SK-N-SH (cell line): ENCODE measurements around the gene BLCAP. TPM values are rescaled to one million over a fixed set of nuclear protein-coding genes. Genes with fewer than 3 reads are reported as not detected.

Source experiments
- CTCF ChIA-PET: fragments of 300-600, 350-600 bp; formaldehyde crosslinking; extraction: SDS; loops from one replicate; lab custom pipeline; 2021; lab: Yijun Ruan, JAX
- POLR2A ChIA-PET: fragments of 350-600 bp; sonication (Branson Sonifier 250); formaldehyde crosslinking; extraction: SDS; loops from one replicate; lab custom pipeline; 2020; ENCODE audit warnings: antibody characterized with exemption, inconsistent platforms; lab: Yijun Ruan, JAX
- DNase-seq: peaks from one replicate; pipeline ENCODE4 v3.0.0; 2012
- H2AFZ ChIP-seq: fragments of 200-600 bp; sonication (generic); 2 replicates; pipeline ENCODE4 v1.8.1; 2016; ENCODE audit warnings: antibody characterized with exemption, mild to moderate bottlenecking, low read depth
- H3F3A ChIP-seq: fragments of 200-600 bp; sonication (generic); replicated peaks from 2 replicates; pipeline ENCODE3; 2016; ENCODE audit warnings: antibody characterized with exemption, mild to moderate bottlenecking; ENCODE audit not compliant: insufficient read depth
- H3K27ac ChIP-seq, 2 experiments: fragments of 200-500 bp in 1 of 2; fragments of 200-600 bp in 1 of 2; sonication (Bioruptor generic) in 1 of 2; sonication (generic), shearing (Covaris generic) in 1 of 2; 2 replicates each; pipeline versions ENCODE4 v1.5.1 to v1.6.1; 2014 to 2016; ENCODE audit warnings: low read depth in 2 of 2, inconsistent platforms in 1 of 2, low read length in 1 of 2, mild to moderate bottlenecking in 1 of 2, mixed read lengths in 1 of 2
- H3K27me3 ChIP-seq: fragments of 200-600 bp; sonication (generic), shearing (Covaris generic); 2 replicates; pipeline ENCODE4 v1.6.1; 2016; ENCODE audit warnings: mixed run types; ENCODE audit not compliant: insufficient read depth
- H3K36me3 ChIP-seq, 2 experiments: fragments of 200-500 bp in 1 of 2; fragments of 200-600 bp in 1 of 2; sonication (Bioruptor generic) in 1 of 2; sonication (generic) in 1 of 2; replicated peaks in 1 of 2; 2 replicates each; pipeline versions ENCODE3 to v1.5.1; 2014 to 2016; ENCODE audit warnings: low read length in 1 of 2, mild to moderate bottlenecking in 1 of 2; ENCODE audit not compliant: insufficient read depth in 2 of 2, control insufficient read depth in 1 of 2
- H3K4me1 ChIP-seq, 2 experiments: fragments of 200-500 bp in 1 of 2; fragments of 200-600 bp in 1 of 2; sonication (Bioruptor generic) in 1 of 2; sonication (generic), shearing (Covaris generic) in 1 of 2; 2 replicates each; pipeline versions ENCODE4 v1.5.1 to v1.6.1; 2014 to 2016; ENCODE audit warnings: low read depth in 1 of 2, low read length in 1 of 2, mixed run types in 1 of 2; ENCODE audit not compliant: insufficient read depth in 2 of 2, control insufficient read depth in 1 of 2
- H3K4me2 ChIP-seq: fragments of 200-600 bp; sonication (generic), shearing (Covaris generic); 2 replicates; pipeline ENCODE4 v1.6.1; 2017; ENCODE audit warnings: mixed run types
- H3K4me3 ChIP-seq, 2 experiments: fragments of 200-500 bp in 1 of 2; fragments of 200-600 bp in 1 of 2; sonication (Bioruptor generic) in 1 of 2; sonication (generic), shearing (Covaris generic) in 1 of 2; 2 replicates each; pipeline versions ENCODE4 v1.5.1 to v1.8.1; 2014 to 2016; ENCODE audit warnings: low read depth in 2 of 2, inconsistent platforms in 1 of 2, low read length in 1 of 2, mild to moderate bottlenecking in 1 of 2, mixed read lengths in 1 of 2, moderate library complexity in 1 of 2
- H3K79me2 ChIP-seq: fragments of 200-600 bp; sonication (generic); 2 replicates; pipeline ENCODE4 v1.8.1; 2017; ENCODE audit warnings: mild to moderate bottlenecking; ENCODE audit not compliant: insufficient read depth
- H3K9ac ChIP-seq: fragments of 200-600 bp; sonication (generic); 2 replicates; pipeline ENCODE4 v1.6.1; 2017; ENCODE audit warnings: mixed run types
- H3K9me2 ChIP-seq: fragments of 200-600 bp; sonication (generic); 2 replicates; pipeline ENCODE4 v1.6.1; 2017; ENCODE audit warnings: mixed run types
- H3K9me3 ChIP-seq: fragments of 200-600 bp; sonication (generic); 2 replicates; pipeline ENCODE4 v1.6.1; 2017; ENCODE audit warnings: mixed run types, mild to moderate bottlenecking, moderate library complexity
- H4K20me1 ChIP-seq: fragments of 200-600 bp; sonication (generic); 2 replicates; pipeline ENCODE4 v1.6.1; 2017; ENCODE audit warnings: mild to moderate bottlenecking, mixed run types; ENCODE audit not compliant: insufficient read depth
- ELF1 ChIP-seq: IDR thresholded peaks from 2 replicates; pipeline ENCODE4 v1.4.0; 2012
- EP300 ChIP-seq, 2 experiments: IDR thresholded peaks; 2 replicates each; pipeline versions ENCODE4 v1.4.0 to v1.6.1; 2012; ENCODE audit warnings: borderline replicate concordance in 1 of 2, low read depth in 1 of 2, low read length in 1 of 2
- EZH2phosphoT487 ChIP-seq: fragments of 200-600 bp; sonication (generic); IDR thresholded peaks from 2 replicates; pipeline ENCODE4 v1.6.1; 2017; ENCODE audit warnings: low read depth, mixed run types, mild to moderate bottlenecking, antibody characterized with exemption, moderate library complexity, borderline replicate concordance
- FOSL2 ChIP-seq: IDR thresholded peaks from 2 replicates; pipeline ENCODE4 v1.4.0; 2012; ENCODE audit warnings: low read depth, mild to moderate bottlenecking, moderate library complexity, borderline replicate concordance
- GABPA ChIP-seq: IDR thresholded peaks from 2 replicates; pipeline ENCODE4 v1.4.0; 2012; ENCODE audit warnings: low read depth, mild to moderate bottlenecking
- GATA2 ChIP-seq: sonication (generic); formaldehyde crosslinking; IDR thresholded peaks from 2 replicates; pipeline ENCODE4 v1.5.0; 2020; ENCODE audit warnings: mild to moderate bottlenecking, missing genetic modification reagents
- JUND ChIP-seq: IDR thresholded peaks from 2 replicates; pipeline ENCODE4 v1.4.0; 2012
- MXI1 ChIP-seq: IDR thresholded peaks from 2 replicates; pipeline ENCODE4 v1.6.1; 2012; ENCODE audit warnings: mild to moderate bottlenecking, low read depth, low read length, improper control_type of control experiment
- RFX5 ChIP-seq: IDR thresholded peaks from 2 replicates; pipeline ENCODE4 v1.6.1; 2012; ENCODE audit warnings: mild to moderate bottlenecking, improper control_type of control experiment, low read length
- SIN3A ChIP-seq: IDR thresholded peaks from 2 replicates; pipeline ENCODE4 v1.6.1; 2012; ENCODE audit warnings: low read depth, mild to moderate bottlenecking, low read length, moderate library complexity, borderline replicate concordance
- SMC3 ChIP-seq: IDR thresholded peaks from 2 replicates; pipeline ENCODE4 v1.6.1; 2012; ENCODE audit warnings: low read depth, low read length, improper control_type of control experiment
- TAF1 ChIP-seq: IDR thresholded peaks from 2 replicates; pipeline ENCODE4 v1.6.1; 2012; ENCODE audit warnings: low read depth, mild to moderate bottlenecking, low read length, moderate library complexity, borderline replicate concordance
- TCF12 ChIP-seq: IDR thresholded peaks from 2 replicates; pipeline ENCODE4 v1.4.0; 2012
- WGBS: methylation state at CpG from one replicate; pipeline ENCODE4 v1.1.6; 2017; ENCODE audit warnings: low lambda C conversion rate; 5-methylcytosine and 5-hydroxymethylcytosine counted together
- polyA plus RNA-seq, 3 experiments: library from polyadenylated mRNA; depleted of rRNA; stranded (reverse); fragments of >200 nt; gene quantifications; 2 replicates each; pipeline ENCODE4 v1.2.3, GENCODE V29; 2012
- TF ChIP-seq, protein P1 (sequence below): IDR thresholded peaks from 2 replicates; pipeline ENCODE4; 2012
- TF ChIP-seq, protein P2 (sequence below): IDR thresholded peaks from 2 replicates; pipeline ENCODE4 v1.4.0; 2012; ENCODE audit warnings: low read depth, borderline replicate concordance

BLCAP gene
- polyA plus RNA-seq, 1 of the 3 experiments (the other 2 are of a cell fraction): 55.8 TPM

DNA sequence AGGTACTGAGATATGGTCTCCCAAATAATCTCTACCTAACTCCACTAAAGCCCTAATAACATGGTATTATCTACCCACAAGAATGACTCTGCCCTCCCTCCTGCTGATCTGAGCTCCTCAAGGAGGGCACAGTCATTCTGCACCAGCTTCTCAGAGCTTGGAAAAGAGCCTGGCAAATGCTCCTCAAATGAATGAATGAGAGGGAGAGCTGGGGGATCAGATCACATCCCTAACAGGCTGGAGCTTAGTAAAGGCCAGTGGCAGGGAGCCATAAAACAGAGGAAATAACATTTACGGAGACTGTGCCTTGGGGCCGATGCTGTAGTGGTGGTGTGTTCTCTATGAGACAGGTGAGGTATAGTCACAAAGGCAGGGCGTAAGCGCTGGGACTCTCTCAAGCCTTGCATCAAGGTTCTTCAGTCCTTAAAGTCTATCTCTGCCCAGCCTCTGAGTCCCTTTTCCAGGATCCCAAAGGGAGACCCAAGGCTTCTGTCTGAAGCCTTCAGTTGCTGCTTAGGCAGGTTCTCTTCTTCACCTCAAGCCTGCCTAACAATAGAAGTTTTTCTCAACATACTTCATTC is 13.8 kb downstream of the BLCAP start:
- ChIA-PET POLR2A (no interaction called here), CTCF (interaction anchor here (1.9 kb wide), 1 partner anchor 50 kb away, joined by 6 read pairs; no protein-coding TSS in a partner anchor)
- Histone ChIP-seq H3K9me2 (no peaks in the 10 kb centered on the region), H3K4me1 (peaks cover 0 to 9% of the 10 kb centered on the region in 2 experiments; a peak in 2 of 4 replicates), H4K20me1 (peaks cover 33% of the 10 kb centered on the region), H3K36me3 (peaks cover 28 to 47% of the 10 kb centered on the region in 2 experiments), H3K9me3 (no peaks in the 10 kb centered on the region), H3K4me2 (no peak overlapping the region), H3K79me2 (peaks cover 18% of the 10 kb centered on the region; the same call in 1 of the 2 replicates), H3K27ac (no peak overlapping the region), H3F3A (no peaks in the 10 kb centered on the region), H3K9ac (no peak overlapping the region), H3K4me3 (no peak overlapping the region), H2AFZ (no peak overlapping the region), H3K27me3 (no peaks in the 10 kb centered on the region)
- 100% methylated on average over 4 of the region's 4 CpGs for WGBS
- no peak for DNase-seq
- TF ChIP-seq SIN3A (no peak), FOSL2 (no peak)

DNA sequence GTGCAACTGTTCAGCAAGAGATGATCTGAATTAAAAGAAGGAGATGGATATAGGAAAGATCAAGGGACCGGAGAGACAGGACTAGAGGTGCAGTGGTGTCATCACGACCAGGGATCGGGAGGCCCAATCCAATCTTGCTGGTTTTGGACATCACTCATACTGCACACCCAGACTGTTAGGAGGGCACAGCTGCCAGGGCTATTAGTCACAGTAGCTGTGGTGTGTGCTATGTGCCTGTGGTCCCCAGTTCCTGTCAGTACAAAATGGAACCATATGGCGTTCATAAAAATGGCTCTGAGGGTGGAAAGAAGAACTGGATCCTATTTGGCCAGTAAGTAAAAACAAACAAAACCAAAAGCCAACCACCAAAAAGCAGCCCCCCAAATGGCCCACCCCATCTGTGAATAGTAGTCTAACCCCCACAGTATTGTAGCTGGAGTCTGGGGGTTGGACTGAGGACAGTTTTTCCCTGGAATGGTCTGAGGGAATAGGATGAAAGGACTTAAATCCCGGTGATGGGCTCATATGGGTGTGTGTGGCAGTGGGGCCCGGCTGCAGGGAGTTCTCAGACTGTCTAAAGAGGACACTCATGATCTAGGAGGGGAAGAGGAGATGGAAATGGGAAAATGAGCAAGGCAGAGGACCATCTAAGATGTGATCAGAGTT is 15.9 kb downstream of the BLCAP start:
- POLR2A ChIA-PET: no interaction called here
- no peak overlapping the region for H3K9ac ChIP-seq
- WGBS: 89% methylated on average over 6 of the region's 6 CpGs
- H3K9me3 ChIP-seq: no peaks in the 10 kb centered on the region
- peak overlapping the region; percentile 37; the same call in 1 of the 2 replicates for H3K4me2 ChIP-seq
- H3K9me2 ChIP-seq: no peaks in the 10 kb centered on the region
- TF ChIP-seq JUND: peak; percentile 16; the same call in 1 of the 2 replicates
- TF ChIP-seq, protein P1, sequence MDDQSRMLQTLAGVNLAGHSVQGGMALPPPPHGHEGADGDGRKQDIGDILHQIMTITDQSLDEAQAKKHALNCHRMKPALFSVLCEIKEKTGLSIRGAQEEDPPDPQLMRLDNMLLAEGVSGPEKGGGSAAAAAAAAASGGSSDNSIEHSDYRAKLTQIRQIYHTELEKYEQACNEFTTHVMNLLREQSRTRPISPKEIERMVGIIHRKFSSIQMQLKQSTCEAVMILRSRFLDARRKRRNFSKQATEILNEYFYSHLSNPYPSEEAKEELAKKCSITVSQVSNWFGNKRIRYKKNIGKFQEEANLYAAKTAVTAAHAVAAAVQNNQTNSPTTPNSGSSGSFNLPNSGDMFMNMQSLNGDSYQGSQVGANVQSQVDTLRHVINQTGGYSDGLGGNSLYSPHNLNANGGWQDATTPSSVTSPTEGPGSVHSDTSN: peak; percentile 37
- TF ChIP-seq ELF1: no peak
- no peak for TF ChIP-seq TAF1
- no peak for TF ChIP-seq GATA2 (CRISPR knock-in tag)
- peak; percentile 46; the same call in 1 of the 2 replicates for TF ChIP-seq FOSL2
- peak; percentile 81 for TF ChIP-seq TCF12
- peaks cover 28 to 34% of the 10 kb centered on the region in 2 experiments for H3K36me3 ChIP-seq
- H3F3A ChIP-seq: no peaks in the 10 kb centered on the region
- peaks cover 10% of the 10 kb centered on the region; the same call in 1 of the 2 replicates for H3K79me2 ChIP-seq
- no peak overlapping the region for H3K27ac ChIP-seq
- peaks cover 19% of the 10 kb centered on the region for H4K20me1 ChIP-seq
- no peak overlapping the region for H2AFZ ChIP-seq
- H3K4me1 ChIP-seq: no peaks in the 10 kb centered on the region; a peak in 2 of 4 replicates
- CTCF ChIA-PET: interaction anchor here (0.8 to 1.4 kb wide), 3 partner anchors 127 to 316 kb away, joined by 3 read pairs; no protein-coding TSS in a partner anchor
- H3K4me3 ChIP-seq: no peak overlapping the region
- DNase-seq: no peak
- H3K27me3 ChIP-seq: no peaks in the 10 kb centered on the region

DNA sequence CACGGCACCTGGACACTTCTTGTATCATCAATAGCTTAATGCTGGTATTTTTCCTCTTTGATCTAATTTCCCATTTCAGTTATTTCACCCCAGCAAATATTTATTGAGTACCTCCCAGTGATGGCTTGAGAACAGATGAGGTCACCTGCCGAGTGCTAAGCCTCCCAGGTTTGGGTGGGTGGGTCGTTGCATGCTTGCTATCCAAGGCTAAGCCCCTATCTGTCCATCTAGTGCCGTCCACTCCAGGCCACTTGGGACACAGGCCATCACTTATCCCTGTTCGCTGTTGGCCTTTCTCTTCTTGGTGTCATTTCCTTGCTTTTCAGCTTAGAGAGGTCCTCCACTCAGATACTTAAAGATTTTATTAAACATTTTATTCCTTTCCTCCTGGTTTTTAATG is 17.4 kb downstream of the BLCAP start:
- Histone ChIP-seq H3K36me3 (peaks cover 21 to 25% of the 10 kb centered on the region in 2 experiments), H3K4me1 (no peaks in the 10 kb centered on the region; a peak in 2 of 4 replicates), H3K9me3 (no peaks in the 10 kb centered on the region), H3K27ac (no peak overlapping the region), H3K9me2 (no peaks in the 10 kb centered on the region), H3K4me3 (no peak overlapping the region), H3K79me2 (0 out of 2 replicates have a peak, but pooled peaks cover 3% of the 10 kb centered on the region), H3F3A (no peaks in the 10 kb centered on the region), H3K4me2 (no peak overlapping the region), H4K20me1 (peaks cover 10% of the 10 kb centered on the region; the same call in 1 of the 2 replicates), H2AFZ (no peak overlapping the region), H3K9ac (no peak overlapping the region), H3K27me3 (no peaks in the 10 kb centered on the region)
- POLR2A ChIA-PET: no interaction called here
- 89% methylated on average over 5 of the region's 5 CpGs for WGBS
- CTCF ChIA-PET: no interaction called here
- no peak for DNase-seq
- TF ChIP-seq RFX5 (no peak), SMC3 (no peak), EP300 (IDR thresholded peaks at IDR 0.05; ENCODE audit: borderline replicate concordance in 1 of 2, low read depth in 1 of 2, low read length in 1 of 2) (no peak), ELF1 (no peak), FOSL2 (no peak), MXI1 (no peak), GABPA (no peak), EZH2phosphoT487 (no peak), SIN3A (no peak)
- TF ChIP-seq, protein P2, sequence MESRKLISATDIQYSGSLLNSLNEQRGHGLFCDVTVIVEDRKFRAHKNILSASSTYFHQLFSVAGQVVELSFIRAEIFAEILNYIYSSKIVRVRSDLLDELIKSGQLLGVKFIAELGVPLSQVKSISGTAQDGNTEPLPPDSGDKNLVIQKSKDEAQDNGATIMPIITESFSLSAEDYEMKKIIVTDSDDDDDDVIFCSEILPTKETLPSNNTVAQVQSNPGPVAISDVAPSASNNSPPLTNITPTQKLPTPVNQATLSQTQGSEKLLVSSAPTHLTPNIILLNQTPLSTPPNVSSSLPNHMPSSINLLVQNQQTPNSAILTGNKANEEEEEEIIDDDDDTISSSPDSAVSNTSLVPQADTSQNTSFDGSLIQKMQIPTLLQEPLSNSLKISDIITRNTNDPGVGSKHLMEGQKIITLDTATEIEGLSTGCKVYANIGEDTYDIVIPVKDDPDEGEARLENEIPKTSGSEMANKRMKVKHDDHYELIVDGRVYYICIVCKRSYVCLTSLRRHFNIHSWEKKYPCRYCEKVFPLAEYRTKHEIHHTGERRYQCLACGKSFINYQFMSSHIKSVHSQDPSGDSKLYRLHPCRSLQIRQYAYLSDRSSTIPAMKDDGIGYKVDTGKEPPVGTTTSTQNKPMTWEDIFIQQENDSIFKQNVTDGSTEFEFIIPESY: no peak
